CD4-positive, alpha-beta T cell treated with Interleukin-4 for 1 hour (primary cell): Measurements from ENCODE around the gene APOBEC3A.
"Not testable (repeated sequence)": the region's sequence is repeated elsewhere in the genome, so short reads cannot be mapped to it uniquely, and the experiment has no call there.

Experiments used
- DNase-seq, 2 donors: peaks; one replicate each; pipeline ENCODE4 v3.0.0-alpha.2; 2020 to 2022

APOBEC3A gene

GRCh38 chr22:38960673-38961072 lies 3.3 kb downstream of the APOBEC3A start:
- DNase-seq: not testable (repeated sequence)

GRCh38 chr22:38963291-38963738 lies 5.9 kb downstream of the APOBEC3A start:
- DNase-seq: not testable (repeated sequence)

DNA sequence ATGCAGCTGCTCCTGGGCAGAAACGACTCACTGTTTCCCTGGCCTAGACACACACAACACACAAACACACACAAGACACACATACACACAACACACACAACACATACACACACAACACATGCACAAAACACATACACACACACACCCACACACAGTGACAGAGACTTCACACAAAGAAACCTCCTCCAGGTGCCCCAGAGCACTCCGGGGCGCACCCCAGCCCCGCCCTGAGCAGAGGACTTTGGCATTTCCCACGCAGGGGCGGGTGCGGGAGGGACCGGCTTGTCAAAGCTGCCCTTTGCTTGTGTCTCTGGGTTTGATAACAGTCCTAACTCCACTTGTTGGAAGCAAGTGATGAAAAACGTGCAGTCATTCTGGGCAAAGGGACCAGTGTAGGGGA lies 6.5 kb downstream of the APOBEC3A start:
- no peak for DNase-seq

DNA sequence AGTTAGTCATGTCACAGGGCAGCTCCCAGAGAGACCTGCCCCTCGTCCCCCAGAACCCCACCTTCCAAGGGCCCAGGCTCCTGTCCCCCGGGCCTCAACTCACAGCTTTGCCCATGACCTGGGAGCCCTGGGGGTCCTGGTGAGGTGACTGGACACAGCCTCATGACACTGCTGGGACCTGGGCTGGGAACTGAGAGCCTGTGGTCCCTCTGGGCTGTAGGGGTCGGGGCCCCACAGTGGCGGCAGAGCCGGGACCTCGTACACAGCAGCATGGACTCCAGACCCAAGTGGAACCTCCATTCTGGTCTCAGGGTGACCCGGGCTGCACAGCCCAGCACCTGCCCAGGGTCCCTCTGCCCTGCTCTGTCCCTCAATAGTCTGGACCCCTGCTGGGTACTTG lies 6.9 kb downstream of the APOBEC3A start:
- no peak for DNase-seq

GRCh38 chr22:38964989-38965388 lies 7.6 kb downstream of the APOBEC3A start:
- DNase-seq: no peak

- DNase-seq: no peak
Measured at GRCh38 chr22:38965614-38966379, 8.4 kb downstream of the APOBEC3A start.

DNA sequence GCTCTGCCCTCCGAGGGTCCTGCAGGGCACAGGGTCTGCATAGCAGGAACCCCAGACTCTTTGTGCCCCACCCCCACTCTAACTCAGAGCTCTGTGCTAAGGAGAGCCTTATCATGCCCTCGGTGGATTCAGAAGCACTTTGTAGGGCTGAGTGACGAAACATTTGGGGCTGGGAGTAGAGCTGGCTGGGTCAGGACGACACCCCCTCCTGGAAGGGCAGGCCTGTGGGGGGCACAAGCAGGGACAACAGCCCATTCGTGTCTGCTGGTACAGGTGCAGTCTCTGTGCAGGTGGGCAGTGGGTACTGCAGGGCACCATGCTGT lies 8.9 kb downstream of the APOBEC3A start:
- no peak for DNase-seq

GRCh38 chr22:38966942-38967341 lies 9.5 kb downstream of the APOBEC3A start:
- no peak for DNase-seq

- DNase-seq: peak; percentile 22 to 85
Measured at GRCh38 chr22:38967451-38968450, 10.3 kb downstream of the APOBEC3A start.

DNA sequence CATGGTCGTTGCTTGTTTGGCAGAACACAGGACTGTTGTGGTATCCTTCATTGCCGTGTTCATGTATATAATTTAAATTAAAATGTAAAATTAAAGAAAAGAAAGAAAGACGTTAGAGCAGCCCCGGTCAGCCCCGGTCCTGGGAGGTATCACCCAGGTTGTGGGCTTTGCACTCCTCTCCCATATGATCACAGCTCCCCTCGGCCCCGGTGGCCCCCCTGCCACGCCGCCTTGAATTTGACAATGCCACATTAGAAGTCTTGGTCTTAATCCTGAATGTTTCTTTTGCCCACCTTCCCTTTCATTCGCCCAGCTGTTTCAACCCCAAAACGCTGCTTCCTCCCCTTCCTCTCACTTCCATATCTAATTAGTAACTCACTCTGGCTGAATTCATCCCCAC lies 11.4 kb downstream of the APOBEC3A start:
- no peak for DNase-seq

GRCh38 chr22:38970551-38970950 lies 13.1 kb downstream of the APOBEC3A start:
- no peak for DNase-seq

DNA sequence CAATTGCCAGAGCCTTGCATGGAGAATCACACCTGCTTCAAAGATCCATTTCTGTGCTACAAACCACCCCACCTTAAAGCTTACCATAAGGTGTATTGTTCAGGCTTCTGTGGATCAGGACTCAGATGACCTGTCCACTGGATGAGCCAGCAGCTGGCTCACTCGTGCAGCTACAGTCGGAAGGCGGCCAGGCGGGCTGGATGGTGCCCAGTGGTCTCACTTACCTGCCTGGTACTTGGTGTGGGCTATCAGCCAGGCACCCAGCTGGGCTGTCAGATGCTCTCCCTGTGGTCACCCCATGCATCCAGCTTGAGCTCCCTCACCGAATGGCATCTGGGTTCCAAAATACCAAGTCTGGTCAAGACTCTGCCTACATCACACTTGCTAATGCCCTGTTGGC lies 13.8 kb downstream of the APOBEC3A start:
- no peak for DNase-seq

- DNase-seq: no peak
Measured at GRCh38 chr22:38971791-38972190, 14.4 kb downstream of the APOBEC3A start.

GRCh38 chr22:38972558-38972957 lies 15.1 kb downstream of the APOBEC3A start:
- no peak for DNase-seq

DNA sequence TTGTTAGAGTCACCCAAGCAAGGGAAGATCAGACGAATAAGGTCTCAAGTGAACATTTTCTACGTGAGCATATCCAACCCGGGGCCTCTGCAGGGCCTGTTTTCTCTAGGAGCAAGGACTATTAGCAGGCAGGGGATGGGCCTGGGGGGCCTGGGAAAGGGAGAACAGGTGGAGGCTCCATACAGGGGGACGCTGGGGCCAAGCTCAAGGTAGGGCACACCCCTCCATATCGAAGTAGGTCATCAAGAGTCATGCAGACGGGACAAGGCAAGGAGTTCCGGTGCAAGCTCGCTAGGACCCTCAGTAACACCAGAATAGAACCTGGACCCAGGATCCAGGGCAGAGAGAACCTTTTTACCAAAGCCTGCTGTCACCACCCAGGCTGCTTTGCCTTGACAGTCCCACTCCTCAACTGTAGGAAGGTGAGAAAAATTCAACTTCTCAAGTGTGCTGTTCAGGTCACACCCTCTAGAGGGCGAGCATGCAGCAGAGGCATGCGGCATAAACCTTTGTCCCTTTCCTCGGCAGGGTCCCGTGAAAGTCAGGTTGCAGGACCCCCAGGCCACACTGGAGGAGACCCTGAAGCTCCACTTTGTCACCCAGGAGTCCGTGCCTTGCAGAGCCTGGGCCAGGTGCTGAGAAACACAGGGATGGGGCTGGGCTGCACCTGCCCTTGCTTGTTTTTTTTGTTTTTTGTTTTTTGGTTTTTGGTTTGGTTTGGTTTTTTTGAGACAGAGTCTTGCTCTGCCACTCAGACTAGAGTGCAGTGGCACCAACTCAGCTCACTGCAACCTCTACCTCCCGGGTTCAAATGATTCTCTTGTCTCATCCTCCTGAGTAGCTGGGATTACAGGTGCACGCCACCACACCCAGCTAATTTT lies 16.1 kb downstream of the APOBEC3A start:
- DNase-seq: peak; percentile 57 to 60

DNA sequence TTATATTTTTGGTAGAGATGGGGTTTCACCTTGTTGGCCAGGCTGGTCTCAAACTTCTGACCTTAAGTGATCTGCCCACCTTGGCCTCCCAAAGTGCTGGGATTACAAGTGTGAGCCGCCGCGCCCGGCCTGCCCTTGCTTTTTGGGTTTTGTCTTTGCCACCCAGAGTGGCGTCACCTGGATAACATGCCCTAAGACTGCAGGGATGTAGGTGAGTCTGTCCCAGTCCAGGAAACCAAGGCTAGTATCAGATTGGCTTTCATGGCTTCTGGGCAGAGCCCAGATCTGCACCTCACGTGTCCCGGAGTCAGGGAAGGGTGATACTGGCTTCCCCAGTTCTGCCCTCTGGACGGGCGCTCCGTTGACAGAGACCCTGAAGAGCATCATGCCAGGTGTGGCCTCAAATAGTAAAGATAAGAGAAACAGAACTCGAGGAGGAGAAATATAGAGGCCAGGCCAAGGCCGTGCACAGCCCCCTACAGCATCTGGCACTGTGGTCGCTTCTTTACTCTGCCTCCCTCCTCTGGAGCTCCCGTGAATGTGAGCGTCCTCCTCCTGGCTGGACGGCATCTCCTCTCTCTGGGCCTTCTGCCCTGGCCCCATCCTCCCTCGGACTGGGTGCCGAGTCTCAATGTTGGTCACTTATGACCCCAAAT lies 16.9 kb downstream of the APOBEC3A start:
- no peak for DNase-seq

DNA sequence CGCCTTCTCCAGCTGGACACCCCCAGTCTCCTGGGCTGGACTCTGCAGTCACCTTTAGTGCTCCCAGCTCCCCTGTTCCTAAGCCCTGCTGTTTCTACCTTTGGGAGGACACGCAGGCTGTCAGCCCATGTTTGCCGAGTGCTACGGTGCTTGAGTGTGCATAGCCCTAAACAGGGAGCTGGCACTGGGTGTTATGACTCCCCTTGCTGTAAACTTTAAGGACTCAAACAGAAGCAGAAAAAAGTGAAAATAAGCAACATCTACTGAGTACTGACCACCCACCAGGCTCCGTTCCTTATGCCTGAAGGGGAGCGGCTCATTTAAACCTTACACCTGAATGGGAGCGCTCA lies 17.4 kb downstream of the APOBEC3A start:
- DNase-seq: no peak

- not testable (repeated sequence) for DNase-seq
Measured at GRCh38 chr22:38977289-38977688, 19.9 kb downstream of the APOBEC3A start.

GRCh38 chr22:38980587-38980986 lies 23.2 kb downstream of the APOBEC3A start:
- not testable (repeated sequence) for DNase-seq

DNA sequence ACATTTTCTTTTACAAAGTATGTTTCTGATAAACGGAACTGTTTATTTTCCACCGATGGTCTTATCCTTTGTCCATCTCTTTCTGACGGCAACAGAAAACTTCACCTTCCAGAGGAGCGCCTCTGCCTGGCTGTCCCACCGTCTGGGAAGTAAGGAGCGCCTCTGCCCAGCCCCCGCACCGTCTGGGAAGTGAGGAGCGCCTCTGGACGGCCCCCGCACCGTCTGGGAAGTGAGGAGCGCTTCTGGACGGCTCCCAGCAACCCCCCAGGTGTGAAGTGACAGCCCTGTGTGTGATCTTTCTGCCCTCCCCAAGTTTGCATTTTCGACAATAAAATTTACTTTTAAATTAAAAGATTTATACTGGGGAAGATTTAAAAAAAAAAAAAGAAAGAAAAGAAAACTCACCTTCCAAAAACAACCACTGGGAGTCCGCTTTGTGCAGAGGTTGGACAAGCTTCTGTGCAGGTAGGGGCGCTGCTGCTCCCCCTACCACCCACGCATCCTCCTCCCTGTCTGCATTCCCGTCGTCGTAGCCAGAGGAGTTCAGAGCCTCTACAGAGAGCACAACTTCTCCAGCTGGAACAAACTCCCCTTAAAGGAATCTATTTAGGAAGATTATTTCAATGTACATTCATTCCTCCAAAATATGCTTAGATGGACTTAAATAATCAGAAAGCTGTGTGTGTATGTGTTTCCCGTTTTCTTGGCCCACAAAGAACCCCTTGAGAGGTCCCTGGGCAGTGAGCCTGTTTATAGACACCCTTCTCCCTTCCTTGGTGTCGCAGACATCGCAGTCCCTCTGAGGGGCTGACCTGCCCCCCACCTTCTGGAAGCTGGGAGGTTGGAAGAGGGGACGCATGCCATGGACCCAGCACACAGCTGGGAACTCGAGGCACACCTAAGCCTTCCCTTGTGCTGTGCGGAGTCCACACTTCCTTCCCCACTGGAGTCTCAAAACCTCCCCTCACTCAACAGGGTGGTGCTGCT lies 23.9 kb downstream of the APOBEC3A start:
- DNase-seq: peak in 1 of 2 donors; percentile 6
